Heart right ventricle (tissue), 16 donors: ENCODE measurements around the gene PLB1. TPM values are rescaled to one million over a fixed set of nuclear protein-coding genes. Genes with fewer than 3 reads are reported as not detected.

Experiments used
- ATAC-seq, 8 donors: fragments of 200-7000 bp; cut with Tn5 transposase; one replicate each; pipeline ENCODE4 v1.9.1; 2020; ENCODE audit warnings: mild to moderate bottlenecking in 8 of 8, moderate library complexity in 8 of 8, moderate number of reproducible peaks in 1 of 8
- DNase-seq, 2 donors: peaks; one replicate each; pipeline ENCODE4 v3.0.0-alpha.2; 2020
- H3K27ac ChIP-seq, 10 donors: fragments of 200-600 bp; sonication (generic) in 2 of 10; one replicate each; pipeline versions ENCODE4 v1.5.0 to v1.8.0; 2020 to 2022; ENCODE audit warnings: mild to moderate bottlenecking in 3 of 10
- H3K27me3 ChIP-seq, 7 donors: fragments of 200-600 bp; one replicate each; pipeline ENCODE4 v1.8.0; 2021 to 2022; ENCODE audit warnings: mild to moderate bottlenecking in 2 of 7
- H3K36me3 ChIP-seq, 9 donors: fragments of 200-600 bp; sonication (generic) in 1 of 9; one replicate each; pipeline versions ENCODE4 v1.5.0 to v1.8.0; 2020 to 2022; ENCODE audit warnings: mild to moderate bottlenecking in 2 of 9
- H3K4me1 ChIP-seq, 9 donors: fragments of 200-600 bp; sonication (generic) in 1 of 9; one replicate each; pipeline versions ENCODE4 v1.5.0 to v1.8.0; 2020 to 2022; ENCODE audit warnings: mild to moderate bottlenecking in 4 of 9
- H3K4me3 ChIP-seq, 10 donors: fragments of 200-600 bp; sonication (generic) in 2 of 10; one replicate each; pipeline versions ENCODE4 v1.5.0 to v1.8.0; 2020 to 2022; ENCODE audit warnings: mild to moderate bottlenecking in 7 of 10, moderate library complexity in 2 of 10
- H3K9me3 ChIP-seq, 11 donors: fragments of 200-600 bp in 10 of 11; sonication (generic) in 2 of 11; one replicate each; pipeline versions ENCODE4 v1.5.0 to v1.8.0; 2013 to 2022; ENCODE audit warnings: mild to moderate bottlenecking in 2 of 11, control low read depth in 1 of 11, moderate library complexity in 1 of 11
- WGBS, 2 donors: extraction: QIAGEN DNeasy Blood & Tissue Kit; methylation state at CpG; one replicate each; pipeline ENCODE4 v1.1.7; 2013; ENCODE audit warnings: inconsistent platforms in 1 of 2; 5-methylcytosine and 5-hydroxymethylcytosine counted together
- intact Hi-C, 10 donors: fragments of 100-400 bp; cut with DNase I; formaldehyde crosslinking; loops; one replicate each; pipeline versions ENCODE4 v1.11.1 to v1.14.2; 2022
- polyA plus RNA-seq, 2 donors: library from polyadenylated mRNA; stranded (reverse); fragments of 200-250 nt; gene quantifications; one replicate each; pipeline ENCODE4 v1.2.3, GENCODE V29; 2013
- total RNA-seq, 10 donors: library from RNA; stranded (reverse); fragmentation: NEBNext Ultra II Directional in 3 of 10; extraction: Animal tissue kit (Norgen Biotek cat#: 25700) in 3 of 10; gene quantifications; one replicate each; pipeline versions ENCODE4 v1.2.1 to v1.2.4, GENCODE V29; 2021 to 2023
- TF ChIP-seq, protein P1 (sequence below), 9 donors: fragments of 200-600 bp; sonication (generic) in 2 of 9; IDR thresholded peaks; one replicate each; pipeline versions ENCODE4 v1.5.0 to v1.8.0; 2021 to 2022; ENCODE audit warnings: antibody characterized with exemption in 9 of 9, mild to moderate bottlenecking in 5 of 9, moderate library complexity in 1 of 9
- donor health status: Arrhythmogenic right ventricular cardiomyopathy.
- donor health status: ischemic (EF 13 %, LVEDD 7.1; RV severe dilation, severe dysfunction).
- donor health status: healthy with polysubstance abuse.
- donor health status: DM: no; HTN: yes; CAD: no.
- donor health status: DM: no; HTN: no; CAD: no.
- donor health status: ischemic (EF 25% LVEDD 6.9; RV normal size, moderate dysfunction).
- donor health status: ischemic (EF 25% LVEDD 5.7; RV mildly dilated, moderate dysfunction).
- donor health status: healthy.
- donor health status: DM: yes; HTN: yes; CAD: no.
- donor health status: Ischemic cardiomyopathy.
- donor health status: ischemic (EF 35%, LVEDD 5.7; RV mildly dilated, moderate dysfunction).
- donor health status: nonischemic (EF 11% LVEDD 7.7; RV severe dilation, severe dysfunction).
- donor health status: DM: yes; HTN: yes; CAD: no.
- donor health status: PGD.
- donor health status: ischemic (EF 29% LVEDD 5.4; RV normal size, mild dysfunction).
- donor health status: nonischemic (EF 23%, LVEDD 6.1; RV moderate dilation, normal function).

PLB1 gene
- total and polyA plus RNA-seq, 12 donors = 0.34 to 6.1 (median 1.4) TPM

DNA sequence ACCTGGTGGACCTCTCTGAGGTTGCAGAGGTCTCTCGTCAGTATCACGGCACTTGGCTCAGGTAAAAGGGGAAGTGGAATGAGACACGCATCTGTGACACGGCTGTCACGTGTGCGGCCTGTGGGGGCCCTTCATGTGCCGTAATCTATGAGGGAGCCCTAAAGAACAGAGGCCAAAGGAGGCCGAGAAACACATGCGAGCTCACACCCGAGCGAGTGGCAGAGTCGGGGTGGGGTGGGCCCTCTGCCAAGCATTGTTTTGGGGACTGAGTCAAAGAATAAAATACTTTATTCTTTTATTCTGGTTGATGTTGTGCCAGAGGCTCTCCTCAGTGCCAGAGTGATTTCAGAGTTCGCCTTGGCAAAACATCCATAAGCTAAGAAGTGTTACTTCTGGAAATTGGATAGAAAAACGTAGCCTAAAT lies 43.3 kb downstream of the PLB1 start:
- ATAC-seq = peak in 5 of 8 donors; percentile 15 to 47 (median 43)
- H3K4me1 ChIP-seq = peaks cover 0 to 3% (median 0%) of the 10 kb centered on the region in 9 donors
- no peaks in the 10 kb centered on the region for H3K36me3 ChIP-seq
- H3K27ac ChIP-seq = no peak overlapping the region
- peaks cover 0 to 5% (median 0%) of the 10 kb centered on the region in 7 donors for H3K27me3 ChIP-seq
- no peaks in the 10 kb centered on the region for H3K9me3 ChIP-seq
- no peak overlapping the region for H3K4me3 ChIP-seq
- WGBS, 2 donors = 62 to 64% methylated on average over 14 of the region's 14 CpGs
- DNase-seq = peak in 1 of 2 donors; percentile 32
- intact Hi-C loops = no loop called here
- TF ChIP-seq, protein P1, sequence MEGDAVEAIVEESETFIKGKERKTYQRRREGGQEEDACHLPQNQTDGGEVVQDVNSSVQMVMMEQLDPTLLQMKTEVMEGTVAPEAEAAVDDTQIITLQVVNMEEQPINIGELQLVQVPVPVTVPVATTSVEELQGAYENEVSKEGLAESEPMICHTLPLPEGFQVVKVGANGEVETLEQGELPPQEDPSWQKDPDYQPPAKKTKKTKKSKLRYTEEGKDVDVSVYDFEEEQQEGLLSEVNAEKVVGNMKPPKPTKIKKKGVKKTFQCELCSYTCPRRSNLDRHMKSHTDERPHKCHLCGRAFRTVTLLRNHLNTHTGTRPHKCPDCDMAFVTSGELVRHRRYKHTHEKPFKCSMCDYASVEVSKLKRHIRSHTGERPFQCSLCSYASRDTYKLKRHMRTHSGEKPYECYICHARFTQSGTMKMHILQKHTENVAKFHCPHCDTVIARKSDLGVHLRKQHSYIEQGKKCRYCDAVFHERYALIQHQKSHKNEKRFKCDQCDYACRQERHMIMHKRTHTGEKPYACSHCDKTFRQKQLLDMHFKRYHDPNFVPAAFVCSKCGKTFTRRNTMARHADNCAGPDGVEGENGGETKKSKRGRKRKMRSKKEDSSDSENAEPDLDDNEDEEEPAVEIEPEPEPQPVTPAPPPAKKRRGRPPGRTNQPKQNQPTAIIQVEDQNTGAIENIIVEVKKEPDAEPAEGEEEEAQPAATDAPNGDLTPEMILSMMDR (IDR thresholded peaks at IDR 0.05) = no peak

DNA sequence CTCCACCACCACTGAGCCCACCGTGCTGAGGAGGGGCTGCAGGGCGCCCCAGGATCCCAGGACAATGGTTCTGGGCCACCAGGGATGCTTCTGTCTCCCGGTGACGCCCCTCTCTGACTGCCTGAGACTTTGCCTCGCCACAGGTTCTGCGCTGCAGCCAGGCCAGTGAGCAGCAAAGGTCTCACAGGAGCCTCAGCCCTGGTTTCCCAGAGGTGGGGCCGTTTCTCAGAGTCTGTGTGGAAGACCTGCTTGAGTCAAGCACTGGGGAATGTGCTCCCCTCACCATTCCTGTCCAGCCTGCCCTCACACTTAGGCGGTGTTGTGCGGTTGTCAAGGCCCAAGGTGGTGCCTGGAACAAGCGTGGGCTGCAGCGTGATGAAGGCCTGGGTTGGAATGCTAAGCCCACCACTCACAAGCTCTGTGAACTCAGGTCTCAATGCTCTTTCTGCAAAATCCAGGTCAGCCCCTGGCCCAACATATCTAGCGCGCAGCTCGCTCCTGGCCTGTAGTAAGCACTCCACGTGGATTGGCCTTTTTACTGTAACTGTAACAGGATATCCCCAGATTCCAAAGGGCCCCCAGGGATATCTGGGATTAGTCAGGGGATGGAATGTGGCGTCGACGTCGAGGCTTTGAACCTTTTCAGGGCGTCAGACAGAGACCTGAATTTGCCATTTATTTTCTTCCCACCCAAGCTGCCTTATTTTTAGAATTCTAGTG lies 47.6 kb downstream of the PLB1 start:
- H3K36me3 ChIP-seq = no peaks in the 10 kb centered on the region
- TF ChIP-seq, protein P1 (IDR thresholded peaks at IDR 0.05) = no peak
- no peak overlapping the region for H3K4me3 ChIP-seq
- peaks cover 0 to 13% (median 0%) of the 10 kb centered on the region in 9 donors for H3K4me1 ChIP-seq
- DNase-seq (no peak), ATAC-seq (no peak)
- H3K9me3 ChIP-seq = no peaks in the 10 kb centered on the region
- intact Hi-C loops = no loop called here
- 69 to 70% methylated on average over 20 of the region's 20 CpGs for WGBS, 2 donors
- peaks cover 0 to 5% (median 0%) of the 10 kb centered on the region in 7 donors for H3K27me3 ChIP-seq
- H3K27ac ChIP-seq = no peak overlapping the region

DNA sequence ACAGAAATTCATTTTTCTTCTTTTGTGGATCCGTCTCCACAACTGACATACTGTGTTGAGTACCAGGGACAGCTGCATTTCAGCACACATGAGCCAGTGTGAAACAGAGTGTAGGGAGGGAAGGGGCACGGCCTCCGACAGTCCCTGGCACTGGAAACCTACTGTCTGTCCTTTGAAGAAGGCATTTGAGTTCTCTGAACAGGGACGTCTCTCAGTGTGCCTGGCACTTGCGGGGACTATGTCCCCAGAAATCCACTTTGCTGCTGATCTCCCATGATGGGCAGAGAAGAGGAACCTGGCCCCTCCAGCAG lies 48.1 kb downstream of the PLB1 start:
- Histone ChIP-seq H3K9me3 (no peaks in the 10 kb centered on the region), H3K36me3 (no peaks in the 10 kb centered on the region), H3K27me3 (peaks cover 0 to 5% (median 0%) of the 10 kb centered on the region in 7 donors), H3K4me3 (no peak overlapping the region), H3K27ac (peak overlapping the region in 1 of 10 donors; percentile 16), H3K4me1 (peaks cover 0 to 13% (median 0%) of the 10 kb centered on the region in 9 donors)
- DNase-seq (no peak), ATAC-seq (no peak)
- WGBS, 2 donors = 77 to 82% methylated on average over 5 of the region's 5 CpGs
- intact Hi-C loops = no loop called here
- TF ChIP-seq, protein P1 (IDR thresholded peaks at IDR 0.05) = no peak

DNA sequence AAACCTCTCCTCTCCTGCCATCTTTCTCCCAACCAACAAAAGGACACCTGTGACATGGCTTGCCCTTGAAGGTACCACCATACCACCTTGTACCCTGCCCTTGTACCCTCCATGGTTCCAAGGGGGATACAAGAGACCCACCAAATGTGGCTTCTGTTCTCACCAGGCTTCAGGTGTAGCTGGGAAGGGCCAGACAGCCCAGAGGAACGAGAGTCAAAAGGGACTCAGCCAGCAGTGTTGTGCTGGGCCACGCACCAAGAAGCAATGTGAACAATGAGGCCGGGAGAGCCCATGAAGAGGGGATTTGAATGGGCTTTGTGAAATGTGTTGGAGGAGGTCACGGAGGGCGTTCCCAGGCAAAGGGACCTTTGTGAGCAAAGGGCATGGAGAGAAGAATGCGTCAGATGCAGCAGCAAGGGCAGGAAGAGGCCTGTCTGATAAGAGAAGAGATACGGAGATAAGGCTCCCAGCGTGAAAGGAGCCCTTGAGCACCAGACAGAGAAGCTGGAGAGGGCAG lies 48.6 kb downstream of the PLB1 start:
- Histone ChIP-seq H3K4me3 (no peak overlapping the region), H3K27ac (peak overlapping the region in 1 of 10 donors; percentile 16), H3K4me1 (peaks cover 0 to 13% (median 0%) of the 10 kb centered on the region in 9 donors), H3K9me3 (no peaks in the 10 kb centered on the region), H3K27me3 (peaks cover 0 to 5% (median 0%) of the 10 kb centered on the region in 7 donors), H3K36me3 (no peaks in the 10 kb centered on the region)
- WGBS, 2 donors = 46 to 59% methylated on average over 8 of the region's 8 CpGs
- intact Hi-C loops = no loop called here
- ATAC-seq = peak in 4 of 8 donors; percentile 5 to 51 (median 22)
- TF ChIP-seq, protein P1 (IDR thresholded peaks at IDR 0.05) = no peak
- no peak for DNase-seq
